ENCODE measurements around the gene SLC25A23.

SLC25A23 gene

DNA sequence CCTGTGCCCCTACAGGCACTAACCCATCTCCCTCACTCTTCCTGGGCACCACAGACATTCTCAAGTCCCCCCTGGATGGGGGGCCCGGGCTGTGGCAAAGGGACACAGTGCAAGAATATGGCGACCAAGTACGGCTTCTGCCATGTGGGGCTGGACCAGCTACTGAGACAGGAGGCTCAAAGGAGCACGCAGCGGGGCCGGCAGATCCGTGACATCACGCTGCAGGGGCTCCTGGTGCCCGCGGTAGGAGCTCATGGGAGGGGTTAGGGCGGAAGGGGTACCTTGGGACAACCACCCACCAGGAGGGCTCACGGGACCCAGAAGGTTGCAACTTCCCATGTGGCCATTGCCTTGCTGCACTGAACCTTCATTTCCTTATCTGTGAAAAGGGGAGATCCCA lies 63.3 kb downstream of the SLC25A23 start:
- no peak for DNase-seq

DNA sequence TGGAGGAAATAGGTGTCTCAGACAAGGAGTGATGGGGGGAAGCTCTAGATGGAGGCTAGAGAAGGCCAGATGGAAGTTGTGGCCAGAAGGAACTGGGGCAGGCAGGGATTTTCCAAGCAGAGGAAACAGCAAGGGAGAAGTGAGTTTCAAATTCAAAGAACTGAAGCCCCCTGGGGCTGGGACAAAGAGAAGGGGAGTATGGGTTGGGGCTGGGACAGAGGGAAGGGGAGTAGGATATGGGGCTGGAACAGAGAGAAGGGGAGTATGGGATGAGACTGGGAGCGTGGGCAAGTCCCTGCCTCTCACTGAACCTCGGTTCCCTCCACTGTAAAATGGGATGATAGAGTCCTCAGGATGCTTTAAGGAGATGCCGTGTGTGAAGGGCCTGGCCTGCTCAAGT lies 64.8 kb downstream of the SLC25A23 start:
- no peak for DNase-seq

DNA sequence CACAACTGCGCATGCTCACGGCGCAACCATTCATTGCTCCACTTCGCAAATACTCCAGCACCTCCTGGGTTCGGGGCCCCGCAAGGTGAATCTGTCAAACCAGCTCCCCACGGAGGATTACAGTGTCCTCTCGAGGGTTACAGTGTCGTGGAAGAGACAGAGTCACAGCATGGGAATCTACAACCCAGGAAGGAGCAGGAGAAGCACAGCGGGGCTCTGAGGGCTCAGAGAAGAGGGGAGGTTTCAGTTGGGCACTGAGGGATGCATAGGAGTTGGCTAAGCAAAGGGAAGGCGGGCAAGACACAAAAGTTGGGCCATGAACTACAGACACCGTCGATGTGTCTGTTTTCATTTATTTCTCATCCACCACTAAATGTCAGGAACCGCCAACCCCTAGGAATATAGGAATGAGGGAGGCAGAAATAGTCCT lies 65.6 kb downstream of the SLC25A23 start:
- no peak for DNase-seq

DNA sequence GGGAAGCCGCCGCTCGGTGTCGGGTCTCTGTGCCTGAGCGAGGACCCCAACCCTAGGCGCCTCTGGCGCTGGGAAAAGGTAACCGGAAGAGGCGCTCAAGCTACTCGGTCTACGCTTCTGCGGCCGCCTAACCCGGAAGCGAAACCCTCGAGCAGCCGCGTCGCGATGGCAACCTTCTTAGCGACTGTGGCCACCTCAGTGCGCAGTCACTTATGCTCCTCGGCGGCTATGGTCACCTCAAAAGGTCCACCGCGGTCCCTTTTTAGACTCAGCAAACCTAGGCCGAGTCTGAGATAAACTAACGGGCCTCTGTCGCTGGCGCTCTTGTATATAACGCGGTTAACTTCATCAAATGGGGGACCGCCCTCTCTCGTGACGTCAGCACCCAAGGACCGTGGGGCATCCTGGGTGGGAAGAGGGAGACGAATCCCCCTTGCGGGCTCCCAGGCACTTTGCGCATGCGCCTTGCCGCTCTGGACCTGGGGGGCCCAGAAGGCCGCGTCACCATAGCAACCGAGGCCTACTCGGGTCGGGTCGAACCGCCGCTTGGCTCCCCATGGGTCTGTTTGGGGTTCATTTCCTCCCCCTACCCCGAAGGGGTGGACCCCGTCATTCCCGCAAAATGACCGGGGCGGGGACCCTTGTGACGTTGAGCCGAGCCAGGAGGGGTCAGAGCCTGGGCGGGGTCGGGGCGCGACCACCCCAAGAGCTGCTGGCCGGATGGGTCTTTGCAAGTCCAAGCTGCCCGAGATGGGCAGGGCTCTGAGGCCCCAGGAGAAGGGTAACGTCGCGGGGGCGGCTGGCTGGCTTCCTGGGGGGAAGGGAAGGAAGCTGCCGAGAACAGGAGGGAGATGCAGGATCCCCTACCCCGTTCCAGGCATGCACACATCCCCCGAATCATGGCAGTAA lies 66.3 kb downstream of the SLC25A23 start, which contains the start of gene GTF2F1:
Gene GTF2F1 (minus strand): TSS at position 91 of the 909 bp plus-strand sequence. CDS start 169 bp downstream, outside the sequence.
- DNase-seq: peak; percentile 97

DNA sequence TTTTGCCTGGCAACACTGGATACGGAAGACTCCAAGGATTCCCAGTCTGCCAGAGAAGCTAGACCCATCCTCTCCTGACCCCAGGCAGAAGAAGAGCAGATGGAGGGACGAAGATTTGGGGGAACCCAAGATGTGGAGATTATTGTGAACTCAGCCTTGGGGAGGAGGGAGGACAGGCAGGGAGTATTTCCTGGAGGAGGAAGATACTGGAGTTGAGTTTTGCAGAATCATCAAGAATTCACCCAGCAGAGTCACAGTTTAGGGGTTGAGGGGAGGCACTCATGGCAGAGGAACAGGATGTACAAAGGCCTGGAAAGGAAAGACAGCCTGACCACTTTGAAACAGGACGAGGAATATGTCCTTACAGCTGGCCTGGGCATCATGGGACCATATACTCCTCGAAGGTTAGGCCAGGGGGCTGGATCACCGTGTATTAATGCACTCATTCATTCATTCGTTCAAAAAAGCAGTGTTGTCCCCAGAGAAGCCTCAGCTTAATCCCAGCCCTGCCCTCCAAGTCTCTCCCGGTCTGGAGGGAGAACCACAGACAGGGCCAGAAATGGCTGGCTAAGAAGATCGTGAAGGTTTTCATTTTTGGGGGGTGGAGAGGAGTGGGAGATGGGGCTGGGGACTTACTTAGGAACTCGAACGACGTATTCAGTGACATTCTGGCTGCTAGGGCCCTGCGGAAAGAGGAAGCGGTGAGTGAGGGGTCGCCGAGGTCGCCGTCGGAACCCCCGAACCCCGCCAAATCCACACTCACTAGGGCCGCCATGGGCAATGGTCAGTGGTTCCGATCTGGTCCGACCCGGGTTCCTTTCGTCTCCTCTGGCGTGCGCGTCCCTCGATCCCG lies 67.1 kb downstream of the SLC25A23 start:
- no peak for DNase-seq
